ENCODE data around the gene LCOR. TPM values are rescaled to one million over a fixed set of nuclear protein-coding genes. Genes with fewer than 3 reads are reported as not detected.

LCOR gene
- total and polyA plus RNA-seq, 9 of the 15 experiments (the other 6 are each of a cell fraction or from before 2014, with no cell fraction given), result 3.6 to 25.2 (median 14.4) TPM

DNA sequence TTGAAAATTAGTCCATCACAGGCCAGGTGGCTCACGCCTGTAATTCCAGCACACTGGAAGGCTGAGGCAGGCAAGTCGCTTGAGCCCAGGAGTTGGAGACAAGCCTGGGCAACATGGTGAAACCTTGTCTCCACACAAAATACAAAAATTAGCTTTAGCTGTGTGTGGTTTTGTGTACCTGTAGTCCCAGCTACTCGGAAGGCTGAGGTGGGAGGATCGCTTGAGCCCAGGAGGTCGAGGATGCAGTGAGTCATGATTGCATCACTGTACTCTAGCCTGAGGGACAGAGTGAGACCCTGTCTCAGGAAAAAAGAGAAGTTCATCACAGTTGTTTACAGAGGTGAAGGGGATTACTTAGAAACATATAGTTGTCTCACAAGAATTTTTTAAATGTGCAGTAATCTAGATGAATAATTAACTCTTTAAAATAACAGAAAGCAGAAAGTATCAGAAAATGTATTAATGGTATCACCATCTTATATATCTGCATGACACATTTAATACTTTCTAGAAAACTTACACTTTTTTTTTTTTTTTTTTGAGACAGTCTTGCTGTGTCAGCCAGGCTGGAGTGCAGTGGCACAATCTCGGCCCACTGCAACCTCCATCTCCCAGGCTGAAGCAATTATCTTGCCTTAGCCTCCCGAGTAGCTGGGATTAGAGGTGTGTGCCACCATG, 8.9 kb downstream of the LCOR start (continued):
- TF ChIP-seq CEBPZ (IDR thresholded peaks at IDR 0.05; ENCODE audit: borderline replicate concordance, low read depth, low read length) (no peak), ZNF175 (CRISPR knock-in tag; IDR thresholded peaks at IDR 0.05; ENCODE audit: low read depth) (no peak), BRF2 (IDR thresholded peaks at IDR 0.05; ENCODE audit: borderline replicate concordance, insufficient read depth, insufficient read length) (no peak), CTBP1 (IDR thresholded peaks at IDR 0.05; ENCODE audit: borderline replicate concordance) (peak; percentile 84), DACH1 (IDR thresholded peaks at IDR 0.05; ENCODE audit: partially characterized antibody) (no peak), KLF13 (tag; IDR thresholded peaks at IDR 0.05; ENCODE audit: borderline replicate concordance, low read depth) (no peak), DPF2 (IDR thresholded peaks at IDR 0.05) (peak; percentile 88), LEF1 (IDR thresholded peaks at IDR 0.05) (peak; percentile 49; the same call in 1 of the 2 replicates), TCF15 (CRISPR knock-in tag; IDR thresholded peaks at IDR 0.05) (no peak), GABPB1 (CRISPR knock-in tag; IDR thresholded peaks at IDR 0.05) (no peak), STAG1 (CRISPR knock-in tag; IDR thresholded peaks at IDR 0.05; ENCODE audit: borderline replicate concordance) (no peak), ZNF184 (CRISPR knock-in tag; IDR thresholded peaks at IDR 0.05) (no peak), NR3C1 (CRISPR knock-in tag; IDR thresholded peaks at IDR 0.05) (no peak)
- TF ChIP-seq, protein P1, sequence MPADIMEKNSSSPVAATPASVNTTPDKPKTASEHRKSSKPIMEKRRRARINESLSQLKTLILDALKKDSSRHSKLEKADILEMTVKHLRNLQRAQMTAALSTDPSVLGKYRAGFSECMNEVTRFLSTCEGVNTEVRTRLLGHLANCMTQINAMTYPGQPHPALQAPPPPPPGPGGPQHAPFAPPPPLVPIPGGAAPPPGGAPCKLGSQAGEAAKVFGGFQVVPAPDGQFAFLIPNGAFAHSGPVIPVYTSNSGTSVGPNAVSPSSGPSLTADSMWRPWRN (IDR thresholded peaks at IDR 0.05; ENCODE audit: low read depth), result no peak
- TF ChIP-seq, protein P2, sequence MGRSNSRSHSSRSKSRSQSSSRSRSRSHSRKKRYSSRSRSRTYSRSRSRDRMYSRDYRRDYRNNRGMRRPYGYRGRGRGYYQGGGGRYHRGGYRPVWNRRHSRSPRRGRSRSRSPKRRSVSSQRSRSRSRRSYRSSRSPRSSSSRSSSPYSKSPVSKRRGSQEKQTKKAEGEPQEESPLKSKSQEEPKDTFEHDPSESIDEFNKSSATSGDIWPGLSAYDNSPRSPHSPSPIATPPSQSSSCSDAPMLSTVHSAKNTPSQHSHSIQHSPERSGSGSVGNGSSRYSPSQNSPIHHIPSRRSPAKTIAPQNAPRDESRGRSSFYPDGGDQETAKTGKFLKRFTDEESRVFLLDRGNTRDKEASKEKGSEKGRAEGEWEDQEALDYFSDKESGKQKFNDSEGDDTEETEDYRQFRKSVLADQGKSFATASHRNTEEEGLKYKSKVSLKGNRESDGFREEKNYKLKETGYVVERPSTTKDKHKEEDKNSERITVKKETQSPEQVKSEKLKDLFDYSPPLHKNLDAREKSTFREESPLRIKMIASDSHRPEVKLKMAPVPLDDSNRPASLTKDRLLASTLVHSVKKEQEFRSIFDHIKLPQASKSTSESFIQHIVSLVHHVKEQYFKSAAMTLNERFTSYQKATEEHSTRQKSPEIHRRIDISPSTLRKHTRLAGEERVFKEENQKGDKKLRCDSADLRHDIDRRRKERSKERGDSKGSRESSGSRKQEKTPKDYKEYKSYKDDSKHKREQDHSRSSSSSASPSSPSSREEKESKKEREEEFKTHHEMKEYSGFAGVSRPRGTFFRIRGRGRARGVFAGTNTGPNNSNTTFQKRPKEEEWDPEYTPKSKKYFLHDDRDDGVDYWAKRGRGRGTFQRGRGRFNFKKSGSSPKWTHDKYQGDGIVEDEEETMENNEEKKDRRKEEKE (IDR thresholded peaks at IDR 0.05; ENCODE audit: borderline replicate concordance in 1 of 2, control insufficient read depth in 1 of 2, low read depth in 2 of 2, low read length in 1 of 2), result no peak
- TF ChIP-seq, protein P3, sequence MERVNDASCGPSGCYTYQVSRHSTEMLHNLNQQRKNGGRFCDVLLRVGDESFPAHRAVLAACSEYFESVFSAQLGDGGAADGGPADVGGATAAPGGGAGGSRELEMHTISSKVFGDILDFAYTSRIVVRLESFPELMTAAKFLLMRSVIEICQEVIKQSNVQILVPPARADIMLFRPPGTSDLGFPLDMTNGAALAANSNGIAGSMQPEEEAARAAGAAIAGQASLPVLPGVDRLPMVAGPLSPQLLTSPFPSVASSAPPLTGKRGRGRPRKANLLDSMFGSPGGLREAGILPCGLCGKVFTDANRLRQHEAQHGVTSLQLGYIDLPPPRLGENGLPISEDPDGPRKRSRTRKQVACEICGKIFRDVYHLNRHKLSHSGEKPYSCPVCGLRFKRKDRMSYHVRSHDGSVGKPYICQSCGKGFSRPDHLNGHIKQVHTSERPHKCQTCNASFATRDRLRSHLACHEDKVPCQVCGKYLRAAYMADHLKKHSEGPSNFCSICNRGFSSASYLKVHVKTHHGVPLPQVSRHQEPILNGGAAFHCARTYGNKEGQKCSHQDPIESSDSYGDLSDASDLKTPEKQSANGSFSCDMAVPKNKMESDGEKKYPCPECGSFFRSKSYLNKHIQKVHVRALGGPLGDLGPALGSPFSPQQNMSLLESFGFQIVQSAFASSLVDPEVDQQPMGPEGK (CRISPR knock-in tag; IDR thresholded peaks at IDR 0.05; ENCODE audit: borderline replicate concordance), result no peak
